GM19240 (cell line): Measurements from ENCODE around the gene PRRT2.
A peak's percentile ranks its signal among the peaks of the same experiment; 100 is the strongest.
"Not testable (repeated sequence)": the region's sequence is repeated elsewhere in the genome, so short reads cannot be mapped to it uniquely, and the experiment has no call there.

Experiments
- DNase-seq: peaks from one replicate; pipeline ENCODE4 v3.0.0; 2011; ENCODE audit warnings: low spot score; ENCODE audit not compliant: insufficient read length

The PRRT2 gene

GRCh38 chr16:29831490-29831889 is 19.5 kb downstream of the PRRT2 start:
- DNase-seq: no peak

- DNase-seq: not testable (repeated sequence)
Observed at GRCh38 chr16:29833219-29833618, 21.2 kb downstream of the PRRT2 start.

- no peak for DNase-seq
Observed at GRCh38 chr16:29834079-29834478, 22.1 kb downstream of the PRRT2 start.

- DNase-seq: no peak
Observed at GRCh38 chr16:29835926-29836325, 23.9 kb downstream of the PRRT2 start.

- DNase-seq: no peak
Observed at GRCh38 chr16:29836623-29837022, 24.6 kb downstream of the PRRT2 start.

GRCh38 chr16:29837841-29838240 is 25.8 kb downstream of the PRRT2 start:
- no peak for DNase-seq

GRCh38 chr16:29839822-29840221 is 27.8 kb downstream of the PRRT2 start:
- no peak for DNase-seq

GRCh38 chr16:29840240-29840639 is 28.2 kb downstream of the PRRT2 start:
- no peak for DNase-seq

- no peak for DNase-seq
Observed at GRCh38 chr16:29841631-29842030, 29.6 kb downstream of the PRRT2 start.

- no peak for DNase-seq
Observed at GRCh38 chr16:29842732-29843346, 30.8 kb downstream of the PRRT2 start.

GRCh38 chr16:29843931-29844330 is 31.9 kb downstream of the PRRT2 start:
- DNase-seq: no peak

GRCh38 chr16:29844575-29845331 is 32.8 kb downstream of the PRRT2 start:
- DNase-seq: no peak

- DNase-seq: no peak
Observed at GRCh38 chr16:29845656-29846055, 33.7 kb downstream of the PRRT2 start.

- DNase-seq: peak; percentile 79
Observed at GRCh38 chr16:29848420-29849297, 36.7 kb downstream of the PRRT2 start.

- no peak for DNase-seq
Observed at GRCh38 chr16:29849505-29849904, 37.5 kb downstream of the PRRT2 start.

GRCh38 chr16:29850998-29851397 is 39.0 kb downstream of the PRRT2 start:
- DNase-seq: no peak

GRCh38 chr16:29852654-29853053 is 40.7 kb downstream of the PRRT2 start:
- DNase-seq: no peak

GRCh38 chr16:29854520-29855100 is 42.6 kb downstream of the PRRT2 start:
- DNase-seq: no peak

- DNase-seq: no peak
Observed at GRCh38 chr16:29857133-29857760, 45.3 kb downstream of the PRRT2 start.

- no peak for DNase-seq
Observed at GRCh38 chr16:29858149-29858849, 46.3 kb downstream of the PRRT2 start.

- no peak for DNase-seq
Observed at GRCh38 chr16:29858974-29859373, 47.0 kb downstream of the PRRT2 start.
